DND-41 (cell line): Measurements from ENCODE around the gene MAPK10.

Experiments
- CTCF ChIP-seq: IDR thresholded peaks from 2 replicates; pipeline ENCODE4 v1.5.1; 2012; ENCODE audit warnings: borderline replicate concordance, low read length, moderate library complexity, mild to moderate bottlenecking; ENCODE audit not compliant: poor library complexity, severe bottlenecking; ENCODE audit errors: extremely low read depth
- EZH2 ChIP-seq: IDR thresholded peaks from 3 replicates; pipeline ENCODE4 v1.6.1; 2012; ENCODE audit warnings: borderline replicate concordance, low read depth, mild to moderate bottlenecking, moderate library complexity, low read length, inconsistent platforms; ENCODE audit not compliant: severe bottlenecking

- TF ChIP-seq EZH2, result no peak
- no peak for TF ChIP-seq CTCF
Observed at GRCh38 chr4:86302830-86303229, 57.0 kb downstream of the MAPK10 start.
